Hematopoietic multipotent progenitor cell treated with erythropoietin and hydrocortisone succinate and interleukin-3 and kit ligand, for 17 days (in vitro differentiated cells): ENCODE measurements around the gene MAD1L1.
"Not testable (repeated sequence)": the region's sequence is repeated elsewhere in the genome, so short reads cannot be mapped to it uniquely, and the experiment has no call there.

Experiments used
- DNase-seq: peaks from one replicate; pipeline ENCODE4 v3.0.0-alpha.2; 2015; ENCODE audit warnings: low spot score

The MAD1L1 gene

DNA sequence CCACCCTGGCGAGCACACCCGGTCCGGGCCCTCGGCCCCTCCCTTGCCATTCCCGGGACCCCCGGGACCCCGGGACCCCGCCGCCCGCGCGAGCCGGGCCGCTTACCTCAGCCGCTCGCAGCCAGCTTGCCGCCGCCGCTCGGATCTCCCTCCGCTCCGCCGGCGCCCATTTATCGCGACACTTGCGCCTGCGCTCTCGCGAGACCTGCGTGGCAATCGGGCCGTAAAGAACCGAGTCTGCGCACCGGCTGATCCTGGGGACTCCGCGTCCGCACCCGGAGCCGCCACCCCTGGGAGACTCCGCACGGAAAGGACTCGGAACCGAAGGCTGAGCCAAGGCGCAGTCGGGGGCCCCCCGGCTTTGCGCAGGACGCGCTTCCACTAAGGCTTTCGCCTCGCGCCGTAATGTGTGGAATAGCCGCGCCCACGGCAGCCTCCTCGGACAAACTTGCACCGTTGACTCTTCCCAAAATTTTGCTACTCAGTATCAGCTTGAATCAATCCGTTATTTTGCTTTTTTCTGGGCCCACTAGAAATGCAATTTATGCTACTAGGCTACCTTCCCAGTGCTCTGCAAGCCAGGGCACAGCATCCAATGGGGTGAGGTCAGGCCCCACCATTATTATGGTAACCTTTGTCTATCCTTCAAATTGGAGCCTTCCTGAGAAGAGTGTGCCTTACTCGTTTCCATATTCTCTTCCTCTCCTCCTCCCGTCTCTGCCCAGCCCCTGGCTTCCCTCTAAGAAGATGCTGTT lies at the start of gene MAD1L1:
Gene MAD1L1, minus strand, starts transcription at position 180 of the 755 bp plus-strand sequence. CDS start 2,812 bp downstream, outside the sequence.
- peak; percentile 90 for DNase-seq

DNA sequence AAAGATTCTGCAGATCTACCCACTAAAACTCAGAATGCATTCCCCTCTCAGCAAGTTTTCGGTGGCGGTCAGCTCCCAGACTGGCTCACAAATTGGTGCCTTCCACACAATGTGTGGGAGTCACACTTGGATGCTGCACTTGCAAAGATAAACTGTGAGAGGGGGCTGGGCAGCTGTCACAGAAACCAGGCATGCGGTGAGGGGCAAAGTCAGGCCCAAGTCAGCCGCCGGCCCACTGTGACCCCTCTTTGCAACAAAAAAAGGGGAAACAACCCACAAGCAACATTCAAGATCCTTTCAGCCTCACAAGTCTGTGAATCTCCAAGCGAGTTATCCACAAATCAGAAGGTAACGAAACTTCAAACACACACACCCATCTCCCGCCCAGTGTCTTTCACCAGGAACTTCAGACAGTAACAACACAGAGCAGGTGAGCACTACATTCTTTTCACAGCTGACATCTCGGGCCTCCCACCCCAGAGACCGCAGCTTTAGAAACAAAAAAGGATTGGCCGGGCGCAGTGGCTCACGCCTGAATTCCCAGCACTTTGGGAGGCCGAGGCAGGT lies 49.5 kb upstream of the MAD1L1 start:
- DNase-seq = no peak

DNA sequence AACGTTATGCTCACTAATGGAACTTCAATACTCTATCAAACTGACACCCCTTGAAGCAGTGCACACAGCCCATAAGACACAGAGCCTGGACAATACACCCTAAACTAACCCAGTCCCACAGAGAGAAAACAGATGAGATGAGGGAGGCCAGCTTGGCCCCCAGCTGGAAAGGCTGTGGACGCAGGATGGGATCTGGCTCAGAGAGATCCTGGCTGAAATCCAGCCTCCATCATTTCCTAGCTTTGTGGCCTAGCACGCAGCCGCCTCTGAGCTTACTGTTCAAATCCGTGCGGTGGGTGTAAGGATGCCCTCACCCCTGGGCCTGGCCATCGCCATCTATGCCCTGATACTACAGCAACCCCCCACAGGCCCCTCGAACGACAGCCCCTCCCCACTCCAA lies 48.8 kb upstream of the MAD1L1 start:
- no peak for DNase-seq

DNA sequence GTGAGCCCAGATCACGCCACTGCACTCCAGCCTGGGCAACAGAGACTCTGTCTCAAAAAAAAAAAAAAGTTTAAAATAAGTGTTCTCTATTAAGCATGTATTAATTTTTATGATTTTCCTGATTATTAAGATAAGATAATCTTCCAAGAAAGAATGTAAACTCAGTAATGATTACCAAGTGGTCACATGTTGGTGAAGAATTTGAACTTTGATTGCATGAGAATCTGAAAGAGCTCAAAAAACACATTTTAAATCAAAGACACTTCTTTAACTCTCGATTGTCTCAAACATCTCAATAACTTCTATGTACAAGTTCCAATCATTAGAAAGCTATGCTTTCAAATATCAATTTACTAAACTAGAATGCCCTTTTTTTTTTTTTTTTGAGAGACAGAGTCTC lies 47.7 kb upstream of the MAD1L1 start:
- no peak for DNase-seq

DNA sequence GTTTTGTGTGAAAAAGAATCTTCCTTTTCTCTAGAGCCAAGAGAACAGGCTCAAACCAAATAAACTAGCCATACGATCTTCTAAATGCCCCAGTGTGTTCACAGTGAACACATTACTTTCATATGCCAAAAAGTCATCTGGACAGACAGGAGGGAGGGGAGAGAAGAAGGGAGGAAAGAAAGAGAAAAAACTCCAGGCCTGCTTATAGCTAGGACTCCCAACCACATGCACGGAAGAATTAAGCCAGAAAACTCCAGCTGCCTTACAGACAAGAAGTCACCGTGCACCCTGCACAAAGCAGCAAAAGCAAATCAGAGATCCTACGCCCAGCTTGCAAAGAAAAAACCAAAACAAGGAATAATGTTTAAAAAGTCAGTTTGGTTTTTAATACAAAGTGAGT lies 47.2 kb upstream of the MAD1L1 start:
- no peak for DNase-seq

DNA sequence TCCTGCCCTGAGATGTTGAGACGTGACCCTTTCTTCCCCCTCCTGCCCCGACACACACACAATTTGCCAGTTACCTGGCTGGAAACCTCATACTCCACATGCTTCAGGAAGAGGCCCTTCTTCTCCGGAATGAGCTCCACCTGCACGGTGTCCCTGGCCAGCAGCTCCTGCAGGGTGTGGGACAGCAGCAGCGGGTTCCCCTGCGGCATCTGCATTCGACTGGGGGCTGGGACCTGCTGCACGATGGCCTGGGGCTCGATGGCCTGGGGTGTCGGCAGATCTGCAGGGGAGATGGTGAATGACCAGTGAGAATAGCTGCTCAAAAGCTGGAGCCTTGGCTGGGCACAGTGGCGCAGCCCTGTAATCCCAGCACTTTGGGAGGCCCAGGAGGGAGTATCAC lies 45.3 kb upstream of the MAD1L1 start:
- DNase-seq = no peak

DNA sequence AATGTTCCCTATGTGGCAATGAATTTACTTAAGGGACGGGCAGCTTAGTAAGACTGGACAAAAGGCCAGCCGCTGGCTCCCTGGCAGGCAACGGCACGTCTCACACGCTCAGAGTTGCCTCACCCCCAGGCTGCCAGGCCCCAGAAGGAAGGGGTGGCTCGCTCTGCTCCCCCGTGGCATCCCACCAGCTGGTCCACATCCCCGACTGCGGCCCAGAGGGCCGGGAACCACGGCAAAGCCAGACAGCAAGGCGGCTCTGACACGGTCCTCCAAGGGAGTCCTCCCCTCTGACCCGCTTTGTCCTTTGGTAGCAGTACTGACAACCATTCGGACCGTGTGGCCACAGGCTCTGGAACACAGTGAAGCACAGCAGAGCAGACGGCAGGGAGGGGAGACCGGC lies 43.4 kb upstream of the MAD1L1 start:
- no peak for DNase-seq

DNA sequence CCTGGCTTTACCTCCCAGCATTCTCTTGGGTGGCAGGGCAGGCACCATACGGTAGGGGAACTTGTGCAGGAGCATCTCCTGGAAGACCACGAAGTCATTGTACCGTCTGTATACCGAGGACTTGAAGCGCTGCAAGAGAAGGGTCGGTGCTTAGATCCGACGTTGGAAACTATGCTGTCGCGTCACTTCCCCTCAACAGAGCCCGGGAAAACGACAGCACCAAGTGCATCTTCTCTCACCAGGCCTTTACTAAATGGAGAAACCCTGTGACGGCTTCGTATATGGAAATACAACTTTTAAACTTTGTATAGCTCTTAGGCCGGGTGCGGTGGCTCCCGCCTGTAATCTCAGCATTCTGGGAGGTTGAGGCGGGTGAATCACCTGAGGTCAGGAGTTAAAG lies 42.4 kb upstream of the MAD1L1 start:
- no peak for DNase-seq

DNA sequence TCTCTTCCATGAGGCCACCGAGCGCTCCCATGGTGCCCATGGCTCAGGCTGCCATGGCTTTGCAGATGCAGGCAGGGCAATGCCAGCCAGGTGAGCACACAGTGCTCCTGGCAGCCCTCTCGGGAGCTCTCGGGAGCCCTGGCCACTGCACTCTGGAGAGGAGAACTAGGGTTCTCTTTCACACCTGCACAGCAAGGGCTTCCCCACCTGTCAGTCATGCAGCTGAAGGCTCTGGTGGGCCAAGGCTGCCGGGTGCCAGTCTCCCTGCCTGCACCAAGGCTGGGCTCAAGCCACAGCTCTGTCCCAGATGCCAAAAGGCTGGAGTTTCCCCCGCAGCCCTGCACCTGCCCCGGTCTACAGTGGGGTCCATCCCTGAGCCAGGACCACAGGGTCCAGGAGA lies 41.9 kb upstream of the MAD1L1 start:
- no peak for DNase-seq

DNA sequence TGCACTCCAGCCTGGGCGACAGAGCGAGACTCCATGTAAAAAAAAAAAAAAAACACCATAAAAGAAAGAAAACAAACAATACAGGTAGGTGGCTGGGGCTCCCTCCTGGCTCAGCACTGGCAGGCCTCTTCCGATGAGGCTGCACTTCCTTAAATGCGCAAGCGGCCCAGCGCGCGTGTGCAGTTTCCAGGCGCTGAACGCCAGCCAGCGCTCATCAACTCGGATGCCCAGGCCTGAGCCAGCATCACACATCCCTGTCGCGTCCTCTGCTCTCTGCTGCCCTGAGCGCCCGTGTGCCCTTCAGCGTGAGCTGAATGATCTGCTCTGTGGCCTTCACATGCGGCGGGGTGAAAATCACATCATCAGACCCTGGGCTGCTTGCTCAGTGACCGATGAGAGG lies 41.1 kb upstream of the MAD1L1 start:
- no peak for DNase-seq

DNA sequence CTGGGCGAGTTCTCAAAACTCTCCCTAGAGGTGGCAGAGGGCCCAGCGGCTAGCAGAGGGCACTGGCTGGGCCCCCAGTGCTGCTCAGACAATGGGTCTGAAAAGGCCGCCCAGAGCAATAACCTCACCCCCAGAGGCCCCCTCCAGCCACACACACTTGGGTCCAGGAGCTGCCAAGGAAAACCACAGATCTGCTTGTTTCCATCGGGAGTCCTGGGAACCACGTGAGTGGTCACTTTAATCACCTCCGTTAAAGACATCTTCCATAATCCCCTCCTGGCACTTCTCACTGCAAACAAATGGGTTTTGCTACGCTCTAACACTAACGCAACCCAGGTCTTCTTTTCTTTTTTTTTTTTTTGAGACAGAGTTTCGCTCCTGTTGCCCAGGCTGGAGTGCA lies 39.3 kb upstream of the MAD1L1 start:
- DNase-seq = no peak

DNA sequence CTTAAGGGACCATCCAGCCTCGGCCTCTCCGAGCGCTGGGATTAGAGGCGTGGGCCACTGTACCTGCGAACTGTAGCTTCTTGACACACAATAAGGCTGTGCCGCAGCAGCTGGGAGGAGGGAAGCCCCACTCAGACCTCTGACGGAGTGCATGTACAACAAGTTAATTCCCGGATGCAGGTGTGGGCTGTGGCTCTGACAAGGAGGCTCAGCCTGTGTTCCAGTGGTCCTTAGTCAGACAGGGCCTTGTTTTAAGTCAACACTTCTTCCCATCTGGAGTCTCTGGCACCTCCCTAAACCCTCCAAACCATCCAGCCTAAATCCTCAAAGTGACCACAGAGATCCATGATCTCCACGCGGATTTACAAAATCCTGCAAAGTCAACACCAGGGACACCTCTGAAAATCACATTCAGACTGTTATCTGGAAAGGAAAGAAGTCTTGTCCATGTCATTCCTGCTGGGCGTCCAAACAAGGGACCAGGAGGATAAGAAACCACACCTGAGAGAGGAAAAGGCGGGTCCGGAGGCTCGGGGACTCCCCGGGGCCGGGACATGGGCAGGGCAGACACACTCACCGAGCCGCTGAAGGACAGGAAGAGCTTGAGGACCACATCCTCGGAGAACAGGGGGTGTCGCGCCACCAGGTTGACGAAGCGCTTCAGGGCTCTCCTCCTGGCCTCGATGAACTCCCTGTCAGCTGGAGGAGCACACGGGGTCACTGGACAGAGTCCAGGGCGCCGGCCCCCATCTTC lies 38.7 kb upstream of the MAD1L1 start:
- DNase-seq = no peak

DNA sequence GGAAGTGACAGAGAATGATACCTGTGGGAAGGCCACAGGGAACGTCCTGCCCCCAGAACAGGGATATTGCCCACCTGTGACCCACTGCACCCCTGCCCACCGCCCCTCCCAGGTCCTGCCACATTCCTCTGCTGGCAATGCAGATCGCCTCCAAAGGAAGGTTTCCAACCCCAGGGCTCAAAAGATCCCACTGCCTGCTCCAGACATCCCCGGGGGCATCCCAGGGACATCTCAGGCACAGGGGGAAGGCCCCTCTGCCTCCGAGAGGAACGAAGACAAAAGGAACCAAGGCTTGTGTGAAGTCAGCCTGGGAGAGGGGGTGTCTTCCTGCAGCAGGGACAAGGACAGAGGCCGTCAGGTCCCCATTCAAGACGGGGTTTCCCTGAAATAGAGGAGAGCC lies 37.8 kb upstream of the MAD1L1 start:
- DNase-seq = no peak

DNA sequence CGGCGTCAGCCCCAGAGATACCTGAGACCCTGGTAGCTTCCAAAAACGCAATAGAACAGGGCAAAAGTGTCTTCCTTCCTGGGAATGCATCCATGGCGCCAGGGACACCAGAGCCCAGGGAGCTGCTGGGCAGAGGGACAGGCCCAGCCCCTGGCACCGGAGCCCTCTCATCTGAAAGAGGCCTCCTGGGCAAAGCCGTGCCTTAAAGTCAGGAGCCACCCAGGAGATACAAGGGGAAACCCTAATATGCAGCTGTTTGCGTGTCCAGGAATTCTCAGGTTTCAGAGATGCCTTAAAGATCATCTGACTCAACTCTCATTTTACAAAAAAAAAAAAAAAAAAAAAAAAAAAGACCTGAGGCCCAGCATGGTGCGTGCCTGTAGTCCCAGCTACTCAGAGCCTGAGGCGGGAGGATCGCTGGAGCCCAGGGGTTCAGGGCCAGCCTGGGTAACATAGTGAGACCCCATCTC lies 37.3 kb upstream of the MAD1L1 start:
- no peak for DNase-seq

DNA sequence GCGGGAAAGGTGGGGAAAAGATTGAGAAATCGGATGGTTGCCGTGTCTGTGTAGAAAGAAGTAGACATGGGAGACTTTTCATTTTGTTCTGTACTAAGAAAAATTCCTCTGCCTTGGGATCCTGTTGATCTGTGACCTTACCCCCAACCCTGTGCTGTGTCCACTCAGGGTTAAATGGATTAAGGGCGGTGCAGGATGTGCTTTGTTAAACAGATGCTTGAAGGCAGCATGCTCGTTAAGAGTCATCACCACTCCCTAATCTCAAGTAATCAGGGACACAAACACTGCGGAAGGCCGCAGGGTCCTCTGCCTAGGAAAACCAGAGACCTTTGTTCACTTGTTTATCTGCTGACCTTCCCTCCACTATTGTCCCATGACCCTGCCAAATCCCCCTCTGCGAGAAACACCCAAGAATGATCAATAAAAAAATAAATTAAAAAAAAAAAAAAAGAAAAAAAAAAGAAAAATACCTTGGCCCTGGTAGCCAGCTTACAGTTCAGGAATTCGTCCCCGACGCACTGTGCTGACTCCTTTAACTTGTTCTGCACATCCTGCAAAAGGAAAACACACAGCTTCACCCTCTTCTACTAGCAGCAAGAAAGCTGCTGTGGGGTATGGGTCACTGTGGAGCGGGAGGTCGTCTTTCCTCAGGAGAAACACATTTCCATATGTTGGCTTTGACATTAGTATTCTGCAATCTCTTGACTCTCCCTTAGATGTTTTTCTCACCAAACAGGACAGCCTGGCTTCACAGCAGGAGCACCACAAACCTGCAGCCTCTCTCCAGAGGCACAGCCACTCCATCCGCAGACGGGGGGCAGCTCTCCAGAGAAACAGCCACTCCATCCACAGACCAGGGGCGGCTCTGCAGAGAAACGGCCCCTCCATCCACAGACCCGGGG lies 36.6 kb upstream of the MAD1L1 start:
- DNase-seq = not testable (repeated sequence)

DNA sequence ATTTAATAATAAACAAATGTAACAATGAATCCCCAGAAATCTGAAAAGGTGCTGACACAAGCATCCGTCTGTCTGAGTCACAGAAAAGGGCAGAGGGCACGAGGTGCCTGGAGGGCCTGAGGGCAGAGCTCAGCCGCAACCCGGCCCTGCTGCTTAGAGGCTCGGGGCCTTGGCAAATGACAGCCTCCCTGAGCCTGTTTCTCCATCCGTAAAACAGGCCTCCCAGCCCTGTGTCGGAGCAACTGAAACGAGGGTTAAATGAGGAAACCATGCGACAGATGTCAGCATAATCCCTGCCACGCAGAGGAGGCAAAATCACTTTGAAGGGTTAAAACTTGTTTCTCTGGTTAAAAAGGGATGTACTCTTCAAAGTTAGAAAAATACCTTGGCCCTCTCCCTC lies 34.2 kb upstream of the MAD1L1 start:
- DNase-seq = no peak

DNA sequence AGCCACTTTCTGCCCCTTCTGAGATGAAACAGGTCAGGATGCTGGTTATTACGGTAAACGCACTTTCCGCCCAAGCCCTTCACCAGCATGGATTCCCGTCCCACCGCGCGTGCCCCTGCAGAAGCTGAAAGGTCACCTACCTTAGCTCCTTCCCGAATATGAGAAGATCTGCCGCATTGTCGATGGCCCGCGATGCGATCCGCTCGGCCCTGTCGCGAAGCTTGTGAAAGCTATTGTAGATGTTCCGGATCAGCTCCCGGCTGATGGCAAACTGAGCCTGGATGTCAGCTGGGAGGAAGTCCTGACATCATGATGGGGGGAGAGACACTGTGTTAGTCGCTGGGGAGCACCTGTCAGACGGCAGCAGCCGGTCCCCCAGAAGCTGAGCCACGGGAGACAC lies 31.4 kb upstream of the MAD1L1 start:
- no peak for DNase-seq

DNA sequence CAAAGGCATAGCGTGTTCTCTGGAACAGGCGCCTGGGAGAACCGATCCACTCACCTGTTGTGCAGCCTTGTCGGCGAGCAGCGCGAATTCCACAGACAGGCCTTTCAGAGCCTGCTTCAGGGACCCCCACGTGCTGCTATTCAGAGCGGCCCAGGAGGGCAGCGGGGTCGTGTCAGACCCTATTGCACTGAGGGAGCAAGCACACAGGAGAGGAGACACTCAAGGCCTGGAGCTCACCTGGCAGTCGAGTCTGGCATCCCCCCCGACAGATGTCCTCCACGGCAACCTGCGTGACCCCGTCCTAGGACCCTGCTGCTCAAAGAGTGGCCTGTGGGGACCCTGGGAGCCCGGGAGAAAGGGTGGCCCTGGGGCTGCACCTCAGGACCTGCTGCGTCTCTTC lies 30.4 kb upstream of the MAD1L1 start:
- DNase-seq = no peak

DNA sequence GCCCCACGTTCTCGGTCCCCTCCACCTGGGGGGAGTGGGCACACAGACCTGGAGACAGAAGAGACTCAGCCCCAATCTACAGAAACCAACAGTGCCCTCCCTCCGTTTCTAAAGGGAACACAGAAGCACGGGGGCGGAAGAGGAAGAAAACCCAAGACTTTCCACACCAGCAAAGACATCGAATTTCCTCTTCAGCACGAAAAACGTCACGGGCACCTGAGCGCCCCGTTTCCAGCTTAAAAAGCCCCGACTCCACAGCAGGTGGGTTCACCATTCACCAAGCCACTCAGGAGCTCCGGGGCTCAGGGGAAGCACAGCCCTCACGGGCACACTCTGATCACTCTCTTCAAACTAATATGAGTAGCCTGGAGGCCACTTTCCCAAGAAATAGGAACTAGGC lies 28.9 kb upstream of the MAD1L1 start:
- DNase-seq = no peak

DNA sequence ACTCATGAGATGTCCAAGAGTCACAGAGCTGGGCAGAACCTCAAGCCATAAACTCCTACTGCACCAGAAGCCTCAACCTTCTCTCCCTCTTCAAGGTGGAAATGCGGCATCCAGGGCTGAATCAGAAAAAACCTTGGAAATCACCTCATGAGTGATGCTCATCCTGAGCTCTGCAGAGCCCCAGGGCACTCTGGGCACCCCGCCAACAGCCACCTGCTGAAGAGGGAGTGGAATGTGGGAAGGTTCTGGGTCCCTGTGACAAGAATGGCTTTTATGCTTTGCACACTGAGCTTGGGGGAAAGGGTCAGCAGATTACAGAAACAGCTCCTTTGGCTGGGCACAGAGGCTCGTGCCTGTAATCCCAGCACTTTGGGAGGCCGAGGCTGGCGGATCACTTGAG lies 28.1 kb upstream of the MAD1L1 start:
- no peak for DNase-seq

DNA sequence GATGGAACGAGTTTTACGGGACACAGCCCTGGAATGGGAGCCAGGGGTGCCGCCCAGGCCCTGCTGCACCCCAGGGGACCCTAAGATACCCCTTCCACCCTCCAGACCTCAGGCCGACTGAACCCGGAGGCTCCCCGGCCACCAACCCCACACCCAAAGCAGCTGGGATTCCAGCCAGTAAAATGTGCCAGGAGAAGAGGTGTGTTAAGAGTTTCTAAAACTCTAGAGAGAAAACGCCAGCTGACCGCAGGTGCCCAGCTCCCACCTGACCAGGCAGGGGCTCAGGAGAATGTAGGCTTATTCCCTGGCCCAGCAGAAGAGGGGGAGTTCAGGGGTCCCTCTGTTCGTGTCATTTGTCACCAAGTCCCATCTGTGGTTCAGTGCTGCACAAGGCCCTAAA lies 26.7 kb upstream of the MAD1L1 start:
- no peak for DNase-seq

DNA sequence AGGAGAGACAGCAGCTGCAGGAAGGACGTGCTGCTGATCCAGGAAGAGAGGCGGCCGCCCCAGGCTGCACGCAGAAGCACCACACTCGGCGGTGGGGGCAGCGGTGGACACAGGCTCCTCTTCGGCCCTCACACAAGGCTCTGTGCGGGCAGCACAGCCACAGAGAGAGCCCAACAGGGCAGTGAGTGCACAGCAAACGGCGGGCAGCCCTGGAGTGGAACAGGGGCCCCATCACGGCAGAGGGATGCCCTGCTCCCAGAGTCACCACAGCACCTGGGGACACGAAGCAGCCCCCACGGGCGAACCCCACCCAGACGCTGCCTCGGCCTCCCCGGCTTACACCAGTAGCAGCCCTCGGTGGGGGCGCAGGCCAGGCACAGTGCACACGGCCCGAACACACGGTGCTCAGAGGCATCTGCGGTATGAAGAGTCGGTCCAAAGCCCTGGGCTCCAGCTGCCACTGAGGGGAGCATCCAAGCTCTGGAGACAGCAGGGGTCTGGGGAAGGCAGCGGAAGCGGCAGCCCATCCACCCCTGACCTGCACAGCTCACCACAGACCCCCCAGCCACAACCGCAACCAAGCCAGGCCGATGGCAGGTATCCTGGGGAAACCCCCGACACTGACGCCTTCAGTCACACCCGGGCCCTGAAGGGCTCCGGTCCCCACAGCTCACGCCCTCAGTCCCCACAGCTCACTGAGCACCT lies 26.1 kb upstream of the MAD1L1 start:
- no peak for DNase-seq
